GM21576 (cell line): ENCODE measurements around the gene BAIAP2.

ENCODE experiments used
- ATAC-seq: cut with Tn5 transposase; IDR thresholded peaks from one replicate; pipeline ENCODE4 v1.9.1; 2021; ENCODE audit warnings: mild to moderate bottlenecking, moderate library complexity; ENCODE audit not compliant: unreplicated experiment

BAIAP2 gene

DNA sequence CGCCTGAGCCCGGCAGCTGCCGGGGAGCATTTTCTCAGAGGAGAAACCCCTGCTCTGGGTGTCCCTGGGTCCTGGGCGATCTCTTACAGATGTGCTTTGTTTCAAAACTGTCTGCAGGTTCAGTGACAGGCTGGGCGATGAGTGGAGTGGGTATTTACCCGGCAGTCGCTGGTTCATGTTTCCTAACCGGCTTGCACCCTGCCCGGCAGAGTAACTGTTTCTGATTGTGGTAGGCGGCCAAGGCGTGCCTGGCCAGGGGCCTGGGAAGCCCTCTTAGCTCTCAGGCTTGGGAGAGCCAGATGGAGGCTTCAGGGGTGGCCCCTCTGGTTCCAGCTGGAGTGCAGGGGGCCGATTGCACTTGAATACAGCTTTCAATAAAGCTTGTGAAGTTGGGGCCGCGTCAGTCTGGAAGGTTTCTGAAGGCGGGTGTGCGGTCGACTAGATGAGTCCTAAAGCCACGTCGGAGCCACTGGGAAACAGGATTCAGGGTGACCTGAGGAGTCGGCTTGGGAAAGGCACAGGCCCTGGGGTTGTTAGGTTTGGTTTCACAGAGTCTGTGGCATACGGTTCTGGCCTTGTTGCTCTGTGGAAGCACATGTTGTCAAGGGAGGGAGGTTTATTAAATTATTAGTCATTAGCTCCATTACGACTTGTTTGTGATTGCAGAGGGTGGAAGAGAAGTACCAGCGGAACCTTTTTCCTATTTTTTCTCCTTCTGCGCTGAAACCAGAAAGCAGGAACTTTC is 1.4 kb downstream of the BAIAP2 start:
- no peak for ATAC-seq

DNA sequence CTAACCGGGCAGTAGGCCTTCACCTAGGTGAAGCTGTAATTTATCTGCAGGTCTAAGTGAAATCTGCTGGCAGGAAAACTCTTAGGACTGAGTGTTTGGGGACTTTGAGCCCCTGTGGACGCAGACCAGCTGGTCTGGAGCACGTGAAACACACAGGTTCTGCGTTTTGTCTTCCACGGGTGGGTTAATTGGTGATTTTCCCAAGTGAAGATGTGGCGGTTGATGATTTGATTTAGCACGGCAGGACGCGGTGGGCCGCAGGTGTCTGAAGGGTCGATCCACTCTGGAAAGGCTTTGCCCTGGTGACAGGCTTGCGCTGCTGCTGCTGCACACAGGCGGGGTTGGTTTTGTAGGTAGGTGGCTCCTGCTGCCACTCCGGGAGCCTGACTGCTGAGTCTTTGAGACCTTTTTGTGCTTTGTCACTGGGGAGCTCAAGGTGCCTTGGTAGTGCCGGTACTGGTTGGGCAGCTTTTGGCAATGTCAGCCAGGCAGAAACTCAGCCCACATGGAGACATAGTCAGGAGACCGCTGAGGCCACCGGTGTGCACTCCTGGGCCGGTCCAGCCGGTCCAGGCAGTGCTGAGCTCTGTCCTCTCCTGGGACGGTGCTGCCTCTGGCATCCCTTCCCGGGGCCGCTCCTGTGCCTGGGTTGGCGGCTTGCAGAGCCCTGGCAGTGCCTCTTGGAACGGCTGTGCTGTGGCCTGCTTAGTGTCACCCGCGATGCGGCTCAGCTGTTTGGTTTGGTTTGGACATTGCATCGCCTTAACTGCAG is 2.3 kb downstream of the BAIAP2 start:
- no peak for ATAC-seq

DNA sequence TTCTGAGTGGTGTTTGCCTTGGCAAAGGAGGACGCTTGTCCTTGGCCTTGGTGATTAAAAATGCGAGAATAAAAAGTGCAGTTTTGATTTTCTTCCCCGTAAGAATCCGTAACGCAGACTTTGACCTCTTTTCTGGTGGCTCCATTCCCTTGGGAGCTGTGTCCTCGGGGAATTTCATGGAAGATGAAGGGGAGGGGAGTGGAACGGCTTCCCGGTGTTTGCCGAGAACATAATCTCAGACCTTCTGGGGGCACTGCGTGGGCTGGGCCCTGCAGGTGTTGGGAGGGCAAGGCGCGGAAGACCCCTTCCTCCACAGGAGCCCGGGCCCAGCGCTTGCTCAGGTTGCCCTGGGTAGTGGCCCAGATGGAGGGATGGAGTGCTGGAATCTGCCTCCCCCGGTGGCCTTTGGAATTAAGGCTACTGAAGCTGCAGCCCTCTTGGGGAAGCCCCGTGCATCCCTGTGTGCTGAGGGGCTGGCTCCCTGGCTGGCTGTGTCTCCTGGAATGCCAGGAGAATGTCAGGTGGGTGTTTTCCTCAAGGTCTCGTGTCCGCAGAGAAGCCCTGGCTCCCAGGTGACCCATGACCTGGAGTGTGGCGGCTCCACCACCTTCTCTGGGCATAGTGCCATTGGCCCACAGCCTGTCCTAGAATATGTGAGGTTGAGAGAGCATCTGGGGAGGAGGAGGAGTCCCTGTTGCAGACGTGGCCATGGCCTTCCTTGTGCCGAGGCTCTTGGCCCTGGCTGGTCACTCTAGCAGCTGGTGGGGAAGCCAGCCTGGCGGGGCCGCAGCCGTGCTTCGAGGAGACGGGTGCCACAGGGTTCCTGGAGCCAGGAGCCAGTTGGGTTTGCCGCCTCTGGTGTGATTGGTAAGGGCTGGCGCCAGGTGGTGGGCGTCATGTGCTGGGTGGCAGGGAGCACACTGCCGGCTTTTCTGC is 3.1 kb downstream of the BAIAP2 start:
- ATAC-seq: no peak

DNA sequence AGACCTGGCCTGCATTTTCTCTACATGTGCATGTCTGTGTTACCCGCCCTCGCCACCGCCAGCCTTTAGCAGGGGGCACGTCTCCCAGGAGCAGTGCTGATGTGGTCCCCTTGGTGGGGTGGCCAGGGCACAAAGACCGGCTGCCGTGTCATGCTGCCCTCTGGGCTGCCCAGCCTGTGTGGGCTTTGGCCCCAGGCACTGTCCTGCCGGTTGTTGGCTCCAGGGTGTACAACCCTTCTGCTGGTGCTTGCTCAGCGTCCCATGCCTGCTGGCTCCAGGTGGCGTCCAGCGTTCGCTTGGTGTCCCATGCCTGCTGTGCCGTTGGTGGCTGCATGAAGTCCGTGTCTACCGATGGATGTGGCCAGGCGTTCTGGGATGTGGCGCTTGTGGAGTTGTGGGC is 4.1 kb downstream of the BAIAP2 start:
- ATAC-seq: no peak

DNA sequence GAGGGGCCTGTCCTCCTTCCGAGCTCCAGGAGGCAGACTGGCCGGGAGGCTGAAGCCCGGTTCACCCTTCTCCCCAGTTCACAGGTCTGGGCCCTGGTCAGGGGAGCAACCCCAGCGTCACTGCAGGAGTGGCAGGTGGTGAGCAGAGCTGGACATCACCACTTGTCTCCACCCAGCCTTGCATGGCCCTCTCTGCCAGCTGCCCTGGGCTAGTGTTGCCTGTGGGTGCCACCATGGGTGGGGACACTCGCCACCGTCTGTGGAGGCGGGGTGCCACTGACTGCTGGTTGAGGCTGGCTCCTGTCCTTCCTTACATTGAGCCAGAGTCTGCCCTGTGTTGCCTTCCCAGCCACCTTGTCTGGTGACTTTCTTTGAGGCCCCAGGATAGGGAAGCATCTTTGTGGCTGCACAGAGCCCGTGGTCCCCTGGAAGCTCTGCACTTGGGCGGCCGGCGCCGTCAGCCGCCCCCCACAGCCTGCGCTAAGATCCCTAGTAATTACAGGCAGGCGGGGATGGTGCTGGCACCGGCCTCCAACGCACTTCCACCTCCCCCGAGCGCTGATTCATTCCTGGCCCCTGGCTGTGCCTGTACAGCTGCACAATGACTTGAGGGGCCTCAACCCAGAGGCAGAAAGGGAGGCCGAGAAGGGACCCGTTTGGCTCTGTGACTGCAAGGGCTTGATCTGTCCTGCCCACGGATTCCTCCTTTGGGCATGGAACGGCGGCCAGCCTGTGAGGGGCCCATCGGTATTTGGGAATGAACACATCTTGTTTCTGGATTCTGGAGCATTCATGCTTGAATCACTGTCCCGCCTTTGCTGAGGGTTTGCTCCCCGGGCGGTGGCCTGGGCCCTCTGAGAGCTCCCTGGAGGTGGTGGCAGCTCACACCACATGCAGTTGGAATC is 5.2 kb downstream of the BAIAP2 start:
- ATAC-seq: no peak

DNA sequence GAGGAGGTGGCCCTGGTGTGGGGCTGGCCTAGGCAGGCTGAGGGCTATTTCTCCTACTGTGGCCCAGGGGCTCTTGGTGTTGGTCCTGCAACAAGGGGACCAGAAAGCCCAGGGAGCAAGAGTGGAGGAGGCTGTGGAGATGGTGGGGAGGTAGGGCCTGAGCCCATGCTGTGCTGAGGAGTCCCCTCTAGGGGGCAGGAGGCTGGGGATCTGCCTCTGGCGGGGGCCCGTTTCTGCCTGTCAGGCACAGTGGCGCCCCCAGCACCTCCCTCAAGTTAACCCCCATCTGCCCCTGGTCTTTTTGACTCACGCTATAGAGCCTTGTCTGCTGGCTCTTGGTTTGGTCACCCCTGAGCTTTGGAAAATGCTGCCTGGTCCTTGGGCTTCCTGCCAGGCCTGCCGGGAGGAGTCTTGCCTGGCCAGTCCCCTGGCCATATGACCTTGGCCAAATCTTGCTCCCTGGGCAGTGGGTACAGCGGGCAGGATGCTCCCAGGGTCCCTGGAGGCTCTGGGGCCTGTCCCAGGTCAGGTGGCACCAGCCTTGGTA is 5.9 kb downstream of the BAIAP2 start:
- ATAC-seq: no peak

DNA sequence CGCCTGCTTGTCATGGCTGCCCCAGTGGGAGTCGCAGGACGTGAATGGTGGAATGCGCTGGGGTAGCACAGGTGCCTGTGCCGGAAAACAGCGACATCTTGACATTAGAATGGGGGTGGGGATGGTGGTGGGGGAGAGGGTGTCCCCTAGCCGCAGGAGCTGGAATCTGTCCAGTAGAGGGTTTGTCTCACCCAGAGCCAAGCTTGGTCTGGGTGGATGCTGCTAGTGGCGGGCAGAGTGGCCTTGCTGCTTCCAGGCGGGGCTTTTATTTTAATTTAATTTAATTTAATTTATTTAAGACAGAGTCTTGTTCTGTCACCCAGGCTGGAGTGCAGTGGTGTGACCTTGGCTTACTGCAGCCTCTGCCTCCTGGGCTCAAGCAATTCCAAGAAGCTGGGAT is 7.7 kb downstream of the BAIAP2 start:
- no peak for ATAC-seq

DNA sequence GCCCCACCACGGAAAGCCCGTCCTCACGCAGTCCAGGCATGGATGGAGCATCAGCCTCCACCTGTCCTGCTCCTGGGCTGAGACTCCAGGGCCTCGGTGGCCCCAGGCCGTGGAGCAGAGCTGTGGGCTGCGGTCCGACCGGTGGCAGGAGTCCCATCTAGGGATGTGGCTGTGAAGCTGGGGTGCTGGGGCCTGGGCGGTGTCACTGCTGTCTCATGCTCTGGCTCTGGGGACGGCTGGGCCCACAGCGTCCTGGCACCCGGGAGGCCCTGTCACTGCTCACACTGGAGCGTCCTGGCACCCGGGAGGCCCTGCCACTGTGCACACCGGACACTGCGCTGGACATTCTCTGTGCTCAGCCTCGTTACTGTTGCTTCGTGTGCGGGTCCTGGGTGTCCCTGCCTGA is 8.4 kb downstream of the BAIAP2 start:
- ATAC-seq: no peak

DNA sequence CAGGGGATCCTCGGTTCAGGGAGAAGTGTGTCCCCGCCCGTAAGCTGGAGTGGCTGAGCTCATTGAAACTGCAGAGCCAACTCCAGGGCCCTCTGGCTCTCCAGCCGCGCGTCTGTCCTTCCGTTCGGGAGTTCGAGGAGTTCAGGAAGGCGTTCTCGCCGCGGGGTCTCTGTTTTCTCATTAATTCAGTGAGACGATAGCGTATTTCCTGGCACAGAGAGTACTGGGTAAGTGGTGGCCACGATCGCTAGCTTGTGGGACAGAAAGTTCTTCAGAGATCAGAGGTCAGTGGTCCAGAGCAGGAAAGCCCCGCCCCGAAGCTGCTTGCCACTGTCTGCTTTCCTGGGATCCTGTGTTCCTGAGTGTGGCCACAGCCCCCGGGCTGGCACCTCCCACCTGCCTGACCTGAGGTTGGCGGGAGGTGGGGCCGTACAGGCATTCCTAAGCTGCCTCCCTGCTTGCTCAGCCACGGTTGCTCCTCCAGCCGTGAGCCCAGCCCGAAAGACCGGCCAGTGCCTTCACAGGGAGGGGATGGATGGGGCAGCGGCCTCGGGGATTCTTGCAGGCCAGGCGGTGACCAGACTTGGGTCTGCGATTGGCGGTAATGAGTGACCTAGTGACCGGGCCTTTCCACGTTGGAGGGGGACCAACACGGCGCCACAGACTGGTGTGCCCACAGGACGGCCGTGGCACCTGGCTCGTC is 8.9 kb downstream of the BAIAP2 start:
- no peak for ATAC-seq

DNA sequence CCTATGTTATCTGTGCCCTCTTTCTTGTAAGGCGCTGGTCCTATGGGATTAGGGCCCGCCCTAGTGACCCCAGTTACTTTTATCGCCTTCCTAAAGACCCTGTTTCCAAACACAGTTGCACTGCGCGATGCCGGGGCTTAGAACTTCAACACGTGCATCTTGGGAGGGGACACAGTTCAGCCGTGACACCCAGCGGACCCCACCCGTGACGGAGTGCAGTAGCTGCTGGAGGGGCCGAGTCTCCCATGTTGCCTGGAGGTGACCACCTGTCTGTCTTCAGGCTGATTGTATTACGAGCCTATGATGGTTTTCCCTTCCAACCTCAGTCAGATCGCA is 9.4 kb downstream of the BAIAP2 start:
- no peak for ATAC-seq

DNA sequence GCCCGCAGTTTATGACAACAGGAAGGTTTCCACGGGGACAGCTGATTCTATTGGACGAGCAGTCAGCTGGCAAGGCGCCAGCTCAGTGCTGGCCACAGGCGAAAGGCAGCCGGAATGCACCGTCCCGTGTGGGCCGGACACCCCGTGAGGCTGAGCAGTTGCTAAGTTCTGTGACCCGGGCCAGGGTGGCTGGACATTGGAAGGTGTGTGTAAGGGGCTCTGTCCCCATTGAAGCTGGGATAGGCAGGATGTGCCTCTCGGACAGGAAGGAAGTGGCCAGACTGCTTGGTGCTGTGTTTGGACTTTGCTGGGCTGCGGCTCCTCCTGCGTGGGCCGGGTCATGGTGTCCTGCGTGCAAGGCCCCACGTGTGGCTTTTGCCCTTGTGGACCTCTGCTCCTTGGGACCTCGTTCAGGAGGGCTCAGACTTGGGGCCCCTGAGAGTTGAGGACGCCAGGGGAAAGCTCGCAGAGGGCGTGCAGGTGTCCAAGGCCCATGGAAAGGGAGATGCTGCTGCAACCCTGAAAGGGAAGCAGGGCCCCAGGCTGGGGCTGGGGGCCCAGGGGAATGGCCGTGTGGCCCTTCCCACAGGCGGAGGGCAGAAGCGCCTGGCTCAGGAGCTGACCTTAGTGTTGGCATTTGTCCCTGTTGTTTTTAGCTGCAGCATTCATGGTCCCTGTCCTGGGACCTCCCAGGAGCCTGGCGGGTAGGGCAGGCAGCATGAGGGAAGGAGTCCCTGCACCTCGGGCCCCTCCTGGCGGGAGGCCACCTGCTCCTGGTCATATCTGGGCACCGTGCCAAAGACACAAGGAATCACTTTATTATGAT is 10.0 kb downstream of the BAIAP2 start:
- no peak for ATAC-seq

DNA sequence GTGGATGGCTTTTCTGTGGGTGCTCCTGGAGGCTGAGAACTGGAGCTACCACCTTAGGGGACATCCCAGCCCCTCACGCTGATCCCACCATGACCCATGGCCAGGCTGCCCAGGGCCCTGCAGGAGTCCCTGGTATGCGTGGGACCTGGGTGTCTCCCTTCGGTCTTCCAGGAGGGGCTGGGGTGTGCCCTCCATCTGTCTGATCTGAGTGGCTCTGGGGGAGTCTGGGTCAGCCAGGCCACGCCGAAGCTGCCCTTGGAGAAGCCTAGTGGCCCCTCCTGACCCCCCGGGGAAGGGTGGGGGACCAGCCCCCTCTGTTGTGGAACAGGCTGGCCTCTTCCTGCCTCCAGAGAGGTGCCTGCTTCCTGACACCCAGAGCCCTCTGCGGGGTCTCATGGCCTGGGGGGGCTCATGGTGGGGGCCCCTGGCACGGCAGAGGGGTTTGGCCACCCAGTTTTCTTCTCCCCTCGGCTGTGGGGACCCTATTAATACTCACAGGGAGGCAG is 10.7 kb downstream of the BAIAP2 start:
- ATAC-seq: no peak

DNA sequence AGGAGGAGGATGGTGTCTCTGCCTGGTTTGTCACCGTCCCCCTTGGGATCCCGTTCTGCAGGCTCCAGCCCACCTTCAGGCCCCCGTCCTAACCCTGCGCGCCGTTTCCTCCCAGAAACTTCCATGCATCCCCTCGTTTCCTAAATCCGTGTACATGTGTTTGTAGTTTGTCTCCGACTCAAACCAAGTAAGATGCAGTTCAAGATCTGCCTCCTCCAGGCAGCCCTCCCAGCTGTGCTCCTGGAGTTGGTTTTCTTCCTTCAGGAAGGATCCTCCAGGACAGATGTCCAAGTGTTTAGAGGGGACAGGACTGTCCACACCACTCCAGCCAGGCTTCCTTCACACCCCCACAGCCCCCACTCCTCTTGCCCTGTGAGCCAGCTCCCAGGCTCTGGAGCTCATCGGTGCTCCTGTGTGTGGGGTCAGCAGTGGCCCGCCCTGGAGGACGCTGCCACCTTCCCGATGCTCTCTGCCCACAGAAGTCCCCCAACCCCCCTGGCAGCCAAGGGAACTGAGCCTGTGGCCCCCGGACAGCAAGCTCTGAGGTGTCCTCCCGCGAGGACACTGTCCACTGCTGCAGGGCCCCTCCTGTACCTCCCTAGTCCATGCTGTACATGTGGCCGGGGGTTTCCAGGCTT is 11.3 kb downstream of the BAIAP2 start:
- no peak for ATAC-seq

DNA sequence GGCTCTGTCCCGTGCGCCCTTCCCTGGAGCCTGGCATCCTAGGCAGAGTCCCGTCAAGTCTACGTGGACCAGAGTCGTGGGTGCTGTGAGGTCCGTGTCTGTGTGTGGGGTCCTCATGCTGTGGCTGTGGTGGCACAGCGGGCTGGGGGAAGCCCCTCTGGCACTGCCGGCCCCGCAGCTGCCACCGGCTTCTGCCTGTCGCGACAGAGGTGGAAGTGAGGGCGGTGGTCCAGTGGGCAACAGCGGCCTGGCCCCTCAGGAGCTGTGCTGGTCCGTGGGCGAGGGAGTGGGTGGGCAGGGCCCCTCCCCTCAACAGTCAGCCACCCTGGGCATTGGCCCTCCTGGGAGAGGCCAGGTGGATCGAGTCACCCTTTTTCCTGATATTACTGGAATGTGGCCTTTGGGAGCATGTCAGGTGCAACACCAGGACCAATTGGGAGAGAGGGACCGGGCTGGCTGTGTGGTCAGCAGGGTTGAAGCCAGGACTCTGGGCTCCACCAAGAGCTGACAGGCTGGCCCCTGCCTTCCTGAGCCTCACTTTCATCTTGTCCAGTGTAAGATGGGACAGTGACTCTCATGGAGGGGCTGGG is 11.9 kb downstream of the BAIAP2 start:
- ATAC-seq: no peak

DNA sequence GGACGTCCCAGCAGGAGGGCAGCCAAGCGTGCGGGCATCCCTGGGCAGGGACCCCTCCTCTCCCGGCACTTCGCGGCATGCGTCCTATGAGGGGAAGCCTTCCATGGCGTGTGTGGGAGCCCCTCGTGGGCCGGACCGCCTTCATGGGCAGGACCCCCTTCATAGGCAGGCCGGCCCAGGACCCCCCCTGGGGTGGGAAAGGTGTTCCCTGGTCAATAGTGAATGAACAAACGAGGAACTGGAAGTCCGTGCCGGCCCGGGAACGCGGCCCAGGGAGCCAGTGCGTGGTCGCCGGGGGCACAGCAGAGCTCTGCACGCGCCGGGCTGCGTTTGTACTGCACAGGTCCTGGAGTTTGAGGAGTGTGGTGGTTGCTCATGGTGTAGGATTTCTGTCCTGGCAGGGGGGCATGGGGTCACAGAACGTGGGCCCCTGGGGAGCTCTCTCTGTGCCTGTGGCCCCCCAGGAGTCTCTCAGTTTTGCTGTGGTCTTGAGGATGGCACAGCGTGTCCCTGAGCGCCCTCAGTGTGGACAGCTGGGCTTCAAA is 13.9 kb downstream of the BAIAP2 start:
- no peak for ATAC-seq

DNA sequence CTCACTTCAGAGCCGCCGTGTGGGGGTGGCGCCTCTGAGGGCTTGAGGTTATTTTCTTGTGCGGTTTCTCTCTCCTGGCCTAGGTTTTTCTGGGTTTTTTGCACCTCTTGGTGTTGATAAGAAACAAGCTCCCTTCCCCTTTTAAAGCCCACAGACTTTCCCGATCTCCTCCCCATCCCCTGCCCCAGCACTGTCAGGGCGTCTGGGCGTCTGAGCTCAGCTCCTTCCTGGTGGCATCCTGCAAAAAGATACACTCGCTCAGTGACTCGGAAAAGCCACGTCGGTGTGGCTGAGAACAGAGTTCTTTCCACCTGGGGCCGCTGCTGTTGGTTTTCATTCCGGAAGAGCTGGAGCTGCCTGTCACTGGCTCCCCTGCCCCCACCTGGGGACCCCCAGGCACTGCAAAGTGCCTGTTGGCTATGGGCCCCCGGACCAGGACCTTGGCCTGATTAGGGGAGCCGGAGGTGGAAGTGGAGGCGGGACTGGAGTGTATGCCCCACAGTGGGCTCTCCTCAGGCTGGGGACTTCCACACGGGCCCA is 14.5 kb downstream of the BAIAP2 start:
- ATAC-seq: no peak

DNA sequence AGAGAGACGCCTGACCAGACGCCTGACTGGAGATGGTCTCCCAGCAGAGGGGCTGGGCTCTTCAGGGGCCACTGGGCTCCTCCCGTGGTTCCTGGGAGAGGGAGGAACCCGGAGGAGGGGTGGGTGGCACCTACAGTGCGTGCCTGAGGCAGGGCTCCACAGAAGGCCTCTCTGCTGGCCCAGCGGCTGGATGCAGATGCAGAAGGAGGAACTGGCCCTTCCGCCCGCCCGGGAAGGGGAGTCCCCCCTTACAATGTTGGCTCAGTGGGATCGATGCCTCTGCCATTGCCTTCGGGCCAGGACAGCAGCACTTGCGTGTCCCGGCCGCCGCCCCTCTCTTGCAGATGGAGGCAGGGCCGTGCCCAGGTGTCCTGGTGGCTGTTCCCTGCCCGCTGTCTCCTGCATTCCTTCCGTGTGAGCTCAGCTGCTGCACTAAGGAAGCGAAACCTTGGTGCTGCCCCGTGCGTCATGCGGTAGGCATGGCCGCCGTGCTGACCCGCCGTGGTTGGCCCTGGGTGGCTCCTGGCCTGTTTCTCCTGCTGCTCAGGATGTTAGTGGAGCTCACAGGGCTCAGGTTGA is 15.1 kb downstream of the BAIAP2 start:
- ATAC-seq: no peak
